ENCODE measurements around the gene SYTL4.

DNA sequence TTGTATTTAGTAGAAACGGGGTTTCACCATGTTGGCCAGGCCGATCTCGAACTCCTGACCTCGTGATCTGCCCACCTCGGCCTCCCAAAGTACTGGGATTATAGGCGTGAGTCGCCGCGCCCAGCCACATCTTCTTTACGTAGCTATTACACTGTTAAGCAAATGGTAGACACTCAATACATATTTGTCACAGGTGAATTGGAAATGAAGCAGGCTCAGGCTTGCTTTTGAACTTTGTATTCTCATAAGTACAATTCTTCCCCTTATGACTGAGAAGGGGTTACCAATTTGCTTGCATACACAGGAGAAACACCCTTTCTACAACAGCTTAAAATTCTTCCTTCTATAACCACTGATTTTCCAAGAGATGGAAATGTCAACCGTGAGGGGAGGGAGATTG is 88.7 kb downstream of the SYTL4 start:
- TF ChIP-seq, protein P1, sequence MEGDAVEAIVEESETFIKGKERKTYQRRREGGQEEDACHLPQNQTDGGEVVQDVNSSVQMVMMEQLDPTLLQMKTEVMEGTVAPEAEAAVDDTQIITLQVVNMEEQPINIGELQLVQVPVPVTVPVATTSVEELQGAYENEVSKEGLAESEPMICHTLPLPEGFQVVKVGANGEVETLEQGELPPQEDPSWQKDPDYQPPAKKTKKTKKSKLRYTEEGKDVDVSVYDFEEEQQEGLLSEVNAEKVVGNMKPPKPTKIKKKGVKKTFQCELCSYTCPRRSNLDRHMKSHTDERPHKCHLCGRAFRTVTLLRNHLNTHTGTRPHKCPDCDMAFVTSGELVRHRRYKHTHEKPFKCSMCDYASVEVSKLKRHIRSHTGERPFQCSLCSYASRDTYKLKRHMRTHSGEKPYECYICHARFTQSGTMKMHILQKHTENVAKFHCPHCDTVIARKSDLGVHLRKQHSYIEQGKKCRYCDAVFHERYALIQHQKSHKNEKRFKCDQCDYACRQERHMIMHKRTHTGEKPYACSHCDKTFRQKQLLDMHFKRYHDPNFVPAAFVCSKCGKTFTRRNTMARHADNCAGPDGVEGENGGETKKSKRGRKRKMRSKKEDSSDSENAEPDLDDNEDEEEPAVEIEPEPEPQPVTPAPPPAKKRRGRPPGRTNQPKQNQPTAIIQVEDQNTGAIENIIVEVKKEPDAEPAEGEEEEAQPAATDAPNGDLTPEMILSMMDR (conservative IDR thresholded peaks at IDR 0.05; ENCODE audit: low read length) = no peak
- no peak for TF ChIP-seq EZH2phosphoT487 (IDR thresholded peaks at IDR 0.05; ENCODE audit: borderline replicate concordance, low read depth, low read length)

All from OCI-LY7 (cell line).